HG03521 (cell line): Measurements from ENCODE around the gene LIPE.

Source experiments
- ATAC-seq: cut with Tn5 transposase; IDR thresholded peaks from one replicate; pipeline ENCODE4 v1.9.1; 2021; ENCODE audit warnings: mild to moderate bottlenecking, moderate library complexity; ENCODE audit not compliant: unreplicated experiment

The LIPE gene

DNA sequence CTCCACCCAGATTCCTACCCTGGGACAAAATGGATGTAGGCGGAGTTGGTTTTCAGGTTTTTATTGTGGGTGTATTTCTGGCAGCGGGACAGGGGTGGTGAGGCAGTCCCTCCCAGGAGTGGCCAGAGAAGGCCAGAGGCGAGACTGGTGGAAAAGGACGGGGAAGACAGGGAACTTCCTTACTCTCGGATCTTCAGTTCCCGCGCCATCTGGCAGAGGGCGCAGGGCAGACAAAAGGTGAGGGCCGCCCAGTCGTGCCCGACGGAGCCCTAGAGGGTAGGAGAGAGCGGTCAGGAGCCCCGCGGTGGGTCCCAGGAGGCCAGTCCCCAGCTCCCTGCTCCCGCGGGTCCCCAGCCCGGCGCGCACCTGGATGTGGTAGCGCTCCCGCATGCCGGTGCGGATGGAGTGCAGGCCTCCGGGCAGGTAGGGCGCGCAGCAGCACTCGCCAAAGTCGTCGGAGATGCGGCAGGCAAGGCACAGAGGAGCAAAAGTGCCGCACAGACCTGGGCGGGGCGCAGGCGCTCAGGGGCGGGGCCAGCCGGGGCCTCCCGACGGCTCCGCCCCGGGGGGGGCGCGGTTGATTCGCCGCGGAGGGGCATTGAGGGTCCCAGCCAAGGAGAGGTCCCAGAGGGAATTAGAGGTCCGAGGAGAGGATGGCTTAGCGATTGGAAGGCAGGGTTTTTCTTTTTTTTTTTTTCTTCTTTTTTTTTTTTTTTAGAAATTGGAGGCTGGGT is 40.0 kb downstream of the LIPE start:
- ATAC-seq: no peak

- no peak for ATAC-seq
Observed at GRCh38 chr19:42380155-42380554, 47.0 kb downstream of the LIPE start.

- ATAC-seq: no peak
Observed at GRCh38 chr19:42378225-42379215, 48.7 kb downstream of the LIPE start.

DNA sequence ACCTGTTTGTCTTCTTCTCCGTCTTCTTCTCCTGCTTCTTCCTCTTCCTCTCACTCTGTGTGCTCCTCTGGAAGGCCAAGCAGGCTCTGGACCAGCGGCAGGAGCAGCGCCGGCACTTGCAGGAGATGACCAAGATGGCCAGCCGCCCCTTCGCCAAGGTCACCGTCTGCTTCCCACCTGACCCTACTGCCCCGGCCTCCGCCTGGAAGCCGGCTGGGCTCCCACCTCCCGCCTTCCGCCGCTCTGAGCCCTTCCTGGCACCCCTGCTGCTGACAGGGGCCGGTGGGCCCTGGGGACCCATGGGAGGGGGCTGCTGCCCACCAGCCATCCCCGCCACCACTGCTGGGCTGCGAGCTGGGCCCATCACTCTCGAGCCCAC is 51.0 kb downstream of the LIPE start:
- ATAC-seq: no peak

- no peak for ATAC-seq
Observed at GRCh38 chr19:42375415-42376176, 51.6 kb downstream of the LIPE start.

GRCh38 chr19:42374826-42375376 is 52.3 kb downstream of the LIPE start:
- ATAC-seq: no peak

GRCh38 chr19:42370626-42371175 is 56.5 kb downstream of the LIPE start:
- no peak for ATAC-seq

- ATAC-seq: no peak
Observed at GRCh38 chr19:42370068-42370520, 57.1 kb downstream of the LIPE start.

DNA sequence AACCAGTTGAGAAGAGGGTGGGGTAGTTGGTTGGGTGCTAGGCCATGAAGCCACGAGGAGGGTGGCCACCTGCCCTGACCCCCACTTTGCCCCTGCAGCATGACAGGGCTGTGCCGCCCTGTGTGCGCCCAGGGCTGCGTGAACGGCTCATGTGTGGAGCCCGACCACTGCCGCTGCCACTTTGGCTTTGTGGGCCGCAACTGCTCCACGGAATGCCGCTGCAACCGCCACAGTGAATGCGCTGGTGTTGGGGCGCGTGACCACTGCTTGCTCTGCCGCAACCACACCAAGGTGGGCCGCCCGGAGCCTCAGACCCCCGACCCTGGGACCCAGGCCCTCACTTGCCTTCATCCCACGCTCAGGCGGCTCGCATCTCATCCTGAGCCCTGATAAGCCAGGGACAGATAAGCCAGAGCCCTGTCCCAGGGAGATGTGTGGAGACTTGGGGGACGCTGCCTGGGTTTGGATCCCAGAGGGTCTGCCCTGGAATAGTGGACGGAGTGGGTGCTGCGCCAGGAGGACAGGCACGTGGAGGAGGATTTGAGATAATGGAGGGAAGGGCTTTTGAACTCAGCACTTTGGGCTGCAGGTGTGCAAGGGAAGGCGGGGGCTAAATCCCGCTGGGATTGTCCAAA is 57.6 kb downstream of the LIPE start:
- no peak for ATAC-seq

- ATAC-seq: no peak
Observed at GRCh38 chr19:42368765-42369164, 58.4 kb downstream of the LIPE start.

GRCh38 chr19:42368360-42368759 is 58.8 kb downstream of the LIPE start:
- ATAC-seq: no peak

GRCh38 chr19:42367929-42368328 is 59.3 kb downstream of the LIPE start:
- ATAC-seq: no peak

GRCh38 chr19:42366673-42367072 is 60.5 kb downstream of the LIPE start:
- no peak for ATAC-seq

DNA sequence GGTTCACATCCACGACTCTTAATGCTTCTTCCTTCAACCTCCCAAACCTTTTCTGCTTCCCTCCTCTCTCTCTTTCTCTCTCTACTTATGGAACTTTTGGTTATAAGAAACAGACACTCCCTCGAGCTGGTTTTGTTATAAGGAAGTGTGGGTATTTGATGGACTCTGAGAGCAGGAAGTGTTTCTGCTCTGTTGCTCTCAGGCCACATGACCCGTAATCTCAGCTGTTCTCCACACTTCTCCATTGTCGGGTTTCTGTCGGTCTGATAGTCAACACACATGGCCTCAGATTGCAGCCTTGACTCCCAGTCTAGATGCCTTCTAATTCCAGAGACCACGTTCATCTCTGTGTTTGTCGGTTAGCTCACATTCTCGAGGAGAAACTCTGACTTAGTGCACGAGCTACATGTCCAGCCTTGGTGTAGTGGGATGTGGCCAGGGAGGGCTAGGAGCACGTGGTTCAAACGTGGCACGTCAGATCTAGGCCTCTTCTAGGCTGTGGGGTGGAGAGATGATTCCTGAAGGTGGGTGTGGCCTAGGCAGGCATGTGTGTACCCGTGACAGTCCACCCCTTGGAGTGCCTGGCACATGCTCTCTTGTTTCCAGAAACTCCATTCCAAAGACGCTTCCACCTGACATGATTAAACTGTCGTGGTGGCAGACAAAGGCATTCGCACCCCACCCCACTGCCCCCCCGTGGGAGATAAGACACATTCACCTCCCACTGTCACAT is 63.4 kb downstream of the LIPE start:
- no peak for ATAC-seq

GRCh38 chr19:42362891-42363440 is 64.2 kb downstream of the LIPE start:
- ATAC-seq: no peak

GRCh38 chr19:42362342-42362741 is 64.8 kb downstream of the LIPE start:
- ATAC-seq: no peak

- ATAC-seq: no peak
Observed at GRCh38 chr19:42361545-42361910, 65.7 kb downstream of the LIPE start.

DNA sequence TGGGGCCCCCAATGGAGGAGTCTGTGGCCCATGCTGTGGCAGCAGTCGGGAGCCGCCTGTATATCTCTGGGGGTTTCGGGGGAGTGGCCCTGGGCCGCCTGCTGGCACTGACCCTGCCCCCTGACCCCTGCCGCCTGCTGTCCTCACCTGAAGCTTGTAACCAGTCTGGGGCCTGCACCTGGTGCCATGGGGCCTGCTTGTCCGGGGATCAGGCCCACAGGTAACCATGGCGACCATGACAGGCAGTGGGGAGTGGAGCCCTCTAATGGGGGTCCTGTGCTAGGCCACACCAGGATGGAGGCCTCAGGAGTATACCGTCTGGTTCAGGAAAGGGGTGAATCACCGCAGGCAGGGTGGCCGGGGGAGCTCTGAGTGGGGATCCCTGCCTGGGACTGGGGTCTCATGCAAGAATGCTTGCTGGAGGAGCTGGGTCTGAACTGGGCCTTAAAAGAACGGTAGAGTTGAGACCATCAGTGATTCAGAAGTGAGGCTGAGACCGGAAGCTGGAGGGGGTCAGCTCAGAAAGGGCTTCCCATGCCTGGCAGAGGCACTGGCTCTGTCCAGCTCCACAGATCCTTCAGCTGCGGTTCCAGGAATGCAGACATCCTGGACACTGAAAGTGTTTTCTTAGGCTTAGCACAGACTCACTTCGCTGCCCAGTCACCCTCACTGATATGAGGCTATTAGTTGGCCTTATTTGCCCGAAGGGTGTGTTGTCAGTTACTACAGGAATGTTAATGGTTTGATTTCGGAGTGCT is 66.2 kb downstream of the LIPE start:
- no peak for ATAC-seq
